IMR-90 (cell line): ENCODE results near the gene SELENOM. TPM values are rescaled to one million over a fixed set of nuclear protein-coding genes. Genes with fewer than 3 reads are reported as not detected.

Experiments
- ATAC-seq: fragments of 200-7000 bp; cut with Tn5 transposase; 2 replicates; pipeline ENCODE4 v1.9.1; 2020; ENCODE audit warnings: low read depth, mild to moderate bottlenecking, moderate library complexity
- BruUV-seq: library from RNA; stranded (reverse); fragments of 400-500 nt; replicated peaks from 2 replicates; lab custom pipeline; 2021; lab: Mats Ljungman, UMichigan
- CTCF ChIA-PET: fragments of 300-600 bp; formaldehyde crosslinking; extraction: SDS; loops from one replicate; lab custom pipeline; 2021; ENCODE audit warnings: antibody characterized with exemption; lab: Yijun Ruan, JAX
- POLR2A ChIA-PET: fragments of 300-600 bp; sonication (Branson Sonifier 250); formaldehyde crosslinking; loops from one replicate; lab custom pipeline; 2022; ENCODE audit warnings: antibody characterized with exemption; ENCODE audit not compliant: unreplicated experiment; lab: Charles Lee
- DNase-seq: peaks from one replicate; pipeline ENCODE4 v3.0.0; 2013
- H2AFZ ChIP-seq: replicated peaks from 2 replicates; pipeline ENCODE3; 2013; ENCODE audit warnings: low read length, mild to moderate bottlenecking; ENCODE audit not compliant: poor library complexity
- H2AK5ac ChIP-seq: 2 replicates; pipeline ENCODE4 v1.6.1; 2013; ENCODE audit warnings: low read depth, low read length, inconsistent platforms
- H2AK9ac ChIP-seq: replicated peaks from 2 replicates; pipeline ENCODE3; 2013; ENCODE audit warnings: mild to moderate bottlenecking, low read depth, low read length, moderate library complexity; ENCODE audit not compliant: poor library complexity
- H2BK120ac ChIP-seq: 2 replicates; pipeline ENCODE4 v1.6.1; 2013; ENCODE audit warnings: low read depth, low read length, inconsistent platforms
- H2BK15ac ChIP-seq: 3 replicates; pipeline ENCODE4 v1.6.1; 2013; ENCODE audit warnings: low read depth, low read length, inconsistent platforms
- H2BK20ac ChIP-seq: 2 replicates; pipeline ENCODE4 v1.6.1; 2013; ENCODE audit warnings: low read depth, mild to moderate bottlenecking, inconsistent platforms, low read length, moderate library complexity
- H2BK5ac ChIP-seq: 2 replicates; pipeline ENCODE4 v1.6.1; 2013; ENCODE audit warnings: mild to moderate bottlenecking, low read depth, low read length, inconsistent platforms; ENCODE audit not compliant: poor library complexity, severe bottlenecking
- H3K14ac ChIP-seq: replicated peaks from 2 replicates; pipeline ENCODE4 v1.6.1; 2013; ENCODE audit warnings: low read depth, low read length, inconsistent platforms
- H3K18ac ChIP-seq: 2 replicates; pipeline ENCODE4 v1.6.1; 2013; ENCODE audit warnings: low read depth, low read length, control low read depth
- H3K23ac ChIP-seq: 2 replicates; pipeline ENCODE4 v1.6.1; 2013; ENCODE audit warnings: low read depth, low read length, inconsistent platforms
- H3K27ac ChIP-seq: 2 replicates; pipeline ENCODE4 v1.5.1; 2013; ENCODE audit warnings: mild to moderate bottlenecking, control low read depth, low read length; ENCODE audit not compliant: insufficient read depth
- H3K27me3 ChIP-seq: 2 replicates; pipeline ENCODE4 v1.6.1; 2013; ENCODE audit warnings: low read length; ENCODE audit not compliant: control insufficient read depth, insufficient read depth
- H3K36me3 ChIP-seq: 2 replicates; pipeline ENCODE4 v1.6.1; 2013; ENCODE audit warnings: low read length, mixed read lengths; ENCODE audit not compliant: control insufficient read depth, insufficient read depth
- H3K4ac ChIP-seq: 2 replicates; pipeline ENCODE4 v1.6.1; 2013; ENCODE audit warnings: low read depth, low read length, inconsistent platforms
- H3K4me1 ChIP-seq: 2 replicates; pipeline ENCODE4 v1.6.1; 2013; ENCODE audit warnings: low read length, mixed read lengths; ENCODE audit not compliant: control insufficient read depth, insufficient read depth
- H3K4me2 ChIP-seq: 2 replicates; pipeline ENCODE4 v1.6.1; 2013; ENCODE audit warnings: low read depth, mild to moderate bottlenecking, control low read depth, low read length, moderate library complexity
- H3K4me3 ChIP-seq: 2 replicates; pipeline ENCODE4 v1.5.1; 2013; ENCODE audit warnings: low read depth, mild to moderate bottlenecking, control low read depth, low read length, moderate library complexity; ENCODE audit not compliant: insufficient read depth
- H3K56ac ChIP-seq: 2 replicates; pipeline ENCODE4 v1.6.1; 2013; ENCODE audit warnings: low read length, inconsistent platforms; ENCODE audit not compliant: insufficient read depth; ENCODE audit errors: extremely low read depth
- H3K79me1 ChIP-seq, 2 experiments: 2 replicates each; pipeline ENCODE4 v1.6.1; 2013; ENCODE audit warnings: low read length in 2 of 2, inconsistent platforms in 1 of 2, low read depth in 1 of 2
- H3K9ac ChIP-seq: 2 replicates; pipeline ENCODE4 v1.6.1; 2013; ENCODE audit warnings: low read depth, low read length, control low read depth
- H3K9me1 ChIP-seq: 2 replicates; pipeline ENCODE4 v1.6.1; 2013; ENCODE audit warnings: low read length, inconsistent platforms; ENCODE audit not compliant: insufficient read depth
- H3K9me3 ChIP-seq: 2 replicates; pipeline ENCODE4 v1.6.1; 2013; ENCODE audit warnings: low read length; ENCODE audit not compliant: control insufficient read depth, insufficient read depth
- H4K20me1 ChIP-seq: 2 replicates; pipeline ENCODE4 v1.6.1; 2013; ENCODE audit warnings: low read length, inconsistent platforms; ENCODE audit not compliant: insufficient read depth
- H4K5ac ChIP-seq: 2 replicates; pipeline ENCODE4 v1.6.1; 2013; ENCODE audit warnings: mild to moderate bottlenecking, low read depth, low read length, control low read depth
- H4K8ac ChIP-seq, 2 experiments: 2 replicates each; pipeline ENCODE4 v1.6.1; 2013; ENCODE audit warnings: low read depth in 2 of 2, low read length in 2 of 2, control low read depth in 1 of 2, inconsistent platforms in 1 of 2
- H4K91ac ChIP-seq: 2 replicates; pipeline ENCODE4 v1.6.1; 2013; ENCODE audit warnings: low read depth, low read length, inconsistent platforms; ENCODE audit not compliant: insufficient read depth
- BHLHE40 ChIP-seq: fragments of 150-350 bp; IDR thresholded peaks from 2 replicates; pipeline ENCODE4 v1.6.1; 2016; ENCODE audit warnings: mild to moderate bottlenecking, low read depth, low read length
- CEBPB ChIP-seq: IDR thresholded peaks from 2 replicates; pipeline ENCODE4 v1.6.1; 2012; ENCODE audit warnings: low read depth, low read length, improper control_type of control experiment
- CHD1 ChIP-seq: IDR thresholded peaks from 2 replicates; pipeline ENCODE4 v1.6.1; 2012; ENCODE audit warnings: low read depth, low read length, improper control_type of control experiment
- CTCF ChIP-seq: conservative IDR thresholded peaks from 2 replicates; pipeline ENCODE4 v1.5.1; 2012; ENCODE audit warnings: mild to moderate bottlenecking, low read depth, low read length, improper control_type of control experiment
- ELK1 ChIP-seq: fragments of 150-350 bp; IDR thresholded peaks from 2 replicates; pipeline ENCODE4 v1.6.1; 2016; ENCODE audit warnings: low read depth, mild to moderate bottlenecking, low read length, moderate library complexity, borderline replicate concordance
- MAFK ChIP-seq: IDR thresholded peaks from 2 replicates; pipeline ENCODE4 v1.6.1; 2012; ENCODE audit warnings: low read depth, low read length, improper control_type of control experiment
- MXI1 ChIP-seq: IDR thresholded peaks from 2 replicates; pipeline ENCODE4 v1.6.1; 2012; ENCODE audit warnings: low read depth, mild to moderate bottlenecking, low read length, moderate library complexity, borderline replicate concordance
- RAD21 ChIP-seq: IDR thresholded peaks from 2 replicates; pipeline ENCODE4 v1.6.1; 2012; ENCODE audit warnings: low read length, improper control_type of control experiment
- SMC3 ChIP-seq: fragments of 150-350 bp; IDR thresholded peaks from 2 replicates; pipeline ENCODE4 v1.6.1; 2016; ENCODE audit warnings: low read depth, mild to moderate bottlenecking, antibody characterized with exemption, low read length, moderate library complexity
- USF2 ChIP-seq: fragments of 150-350 bp; IDR thresholded peaks from 2 replicates; pipeline ENCODE4 v1.6.1; 2017; ENCODE audit warnings: mild to moderate bottlenecking, antibody characterized with exemption, low read length, low read depth
- WGBS, 2 experiments: methylation state at CpG; one replicate each; pipeline versions ENCODE4 v1.1.5 to v1.1.7; 2013; ENCODE audit warnings: missing lambda C conversion rate in 2 of 2; ENCODE audit not compliant: insufficient read length in 1 of 2; ENCODE audit errors: extremely low coverage in 2 of 2; 5-methylcytosine and 5-hydroxymethylcytosine counted together
- dilution Hi-C: fragments of 300-500 bp; cut with HindIII; formaldehyde crosslinking; loops from one replicate; pipeline ENCODE4 v1.14.3; 2018; ENCODE audit warnings: low sequenced_read_pairs; ENCODE audit not compliant: unreplicated experiment
- in situ Hi-C: fragments of 300-500 bp; cut with MboI; formaldehyde crosslinking; loops from 3 replicates; pipeline ENCODE4 v1.14.3; 2019; ENCODE audit warnings: low sequenced_read_pairs, inconsistent platforms, mixed read lengths
- intact Hi-C: fragments of 100-400 bp; cut with micrococcal nuclease; formaldehyde crosslinking; loops from 2 replicates; pipeline ENCODE4 v1.10.0; 2022
- polyA plus RNA-seq, 3 experiments: library from polyadenylated mRNA; depleted of rRNA; stranded (reverse); fragments of >200 nt; gene quantifications; 2 replicates each; pipeline ENCODE4 v1.2.3, GENCODE V29; 2012; ENCODE audit warnings: low replicate concordance in 1 of 3
- total RNA-seq: library from RNA; depleted of rRNA; stranded (reverse); fragments of >200 nt; gene quantifications from 2 replicates; pipeline ENCODE4 v1.2.3, GENCODE V29; 2012

Gene SELENOM
- total and polyA plus RNA-seq, 2 of the 4 experiments (the other 2 are of a cell fraction): 46.2 to 270 TPM

GRCh38 chr22:31089160-31090100, 17.9 kb downstream of the SELENOM start:
- Histone ChIP-seq H2AK5ac (0 out of 2 replicates have a peak overlapping the region, but pooled peaks have one; percentile 30), H4K91ac (no peak overlapping the region; the same call in 1 of the 2 replicates), H3K56ac (no peak overlapping the region), H2AK9ac (peak overlapping the region; percentile 65), H4K5ac (no peak overlapping the region), H2BK5ac (no peak overlapping the region), H3K4me3 (no peak overlapping the region), H3K4me2 (no peak overlapping the region), H2BK20ac (no peak overlapping the region), H3K23ac (no peak overlapping the region), H3K79me1 (peaks cover 33 to 71% of the 10 kb centered on the region in 2 experiments), H3K4me1 (peaks cover 5% of the 10 kb centered on the region), H3K18ac (no peak overlapping the region), H2BK120ac (no peak overlapping the region), H3K9me1 (no peaks in the 10 kb centered on the region; the same call in 1 of the 2 replicates), H3K14ac (no peak overlapping the region), H2BK15ac (no peak overlapping the region), H3K27me3 (no peaks in the 10 kb centered on the region), H3K36me3 (peaks cover 70% of the 10 kb centered on the region), H3K9ac (no peak overlapping the region), H4K8ac (no peak overlapping the region), H2AFZ (peak overlapping the region; percentile 21), H4K20me1 (peaks cover 22% of the 10 kb centered on the region), H3K9me3 (no peaks in the 10 kb centered on the region), H3K27ac (no peak overlapping the region), H3K4ac (peak overlapping the region; percentile 10; the same call in 1 of the 2 replicates)
- ATAC-seq (peak; percentile 22), DNase-seq (no peak)
- TF ChIP-seq USF2: no peak
- TF ChIP-seq MAFK: no peak
- no peak for TF ChIP-seq CEBPB
- no peak for TF ChIP-seq BHLHE40
- TF ChIP-seq CTCF: peak; percentile 79
- no peak for TF ChIP-seq CHD1
- peak; percentile 75 for TF ChIP-seq RAD21
- peak; percentile 80 for TF ChIP-seq SMC3
- TF ChIP-seq MXI1: no peak
- TF ChIP-seq ELK1: no peak
- intact Hi-C loops: loop anchor here (1.0 kb wide), 2 partner anchors 60 to 142 kb away; no protein-coding TSS in a partner anchor
- BruUV-seq: no TSS peak
- ChIA-PET CTCF (interaction anchor here (0.5 to 0.6 kb wide), 2 partner anchors 43 to 193 kb away, joined by 3 to 4 read pairs; no protein-coding TSS in a partner anchor), POLR2A (no interaction called here)
- in situ Hi-C loops: loop anchor here (5.0 kb wide), 1 partner anchor 142 kb away; no protein-coding TSS in a partner anchor
- dilution Hi-C loops: no loop called here
- 94% methylated on average over 3 of the region's 9 CpGs; no CpG with 5 or more reads in 1 of the 2 experiments for WGBS, 2 experiments
